Thyroid gland (tissue), 4 donors: ENCODE measurements around the gene DMAC2L. TPM values are rescaled to one million over a fixed set of nuclear protein-coding genes. Genes with fewer than 3 reads are reported as not detected.

Experiments used
- DNase-seq, 2 donors: peaks; one replicate each; pipeline ENCODE4 v3.0.0-alpha.2; 2019
- H3K27ac ChIP-seq, 3 donors: fragments of 200-600 bp; sonication (generic); 1 replicate in 2 of 3; 2 replicates in 1 of 3; pipeline ENCODE4 v1.5.1; 2016 to 2019; ENCODE audit warnings: mild to moderate bottlenecking in 1 of 3, moderate library complexity in 1 of 3
- H3K27me3 ChIP-seq: fragments of 200-600 bp; sonication (generic); one replicate; pipeline ENCODE4 v1.5.1; 2019
- H3K36me3 ChIP-seq, 2 donors: fragments of 200-600 bp; sonication (generic); one replicate each; pipeline ENCODE4 v1.5.1; 2016 to 2019
- H3K4me1 ChIP-seq, 2 donors: fragments of 200-600 bp; sonication (generic); one replicate each; pipeline ENCODE4 v1.5.1; 2017 to 2019
- H3K4me3 ChIP-seq, 3 donors: fragments of 200-600 bp; sonication (generic); replicated peaks in 1 of 3; 1 replicate in 2 of 3; 2 replicates in 1 of 3; pipeline ENCODE4 v1.5.1; 2016; ENCODE audit warnings: mild to moderate bottlenecking in 1 of 3
- H3K9me3 ChIP-seq: fragments of 200-600 bp; sonication (generic); one replicate; pipeline ENCODE4 v1.5.1; 2017
- POLR2A ChIP-seq, 2 donors: fragments of 450-650 bp; IDR thresholded peaks; one replicate each; pipeline ENCODE4 v1.6.1; 2017; ENCODE audit warnings: antibody characterized with exemption in 2 of 2, mild to moderate bottlenecking in 2 of 2, moderate library complexity in 1 of 2
- WGBS, 2 donors: methylation state at CpG; one replicate each; pipeline ENCODE4 v1.1.5; 2017; 5-methylcytosine and 5-hydroxymethylcytosine counted together
- intact Hi-C: fragments of 100-400 bp; cut with DNase I; formaldehyde crosslinking; loops from one replicate; pipeline ENCODE4 v1.15.1; 2023
- total RNA-seq, 4 donors: library from RNA; depleted of rRNA; stranded (reverse); fragments of >200 nt; gene quantifications; one replicate each; pipeline ENCODE4 v1.2.3, GENCODE V29; 2016
- TF ChIP-seq, protein P1 (sequence below), 6 experiments: fragments of 200-600 bp in 3 of 6; fragments of 450-650 bp in 3 of 6; sonication (generic) in 3 of 6; IDR thresholded peaks; one replicate each; pipeline ENCODE4 v1.5.1; 2016 to 2019; ENCODE audit warnings: antibody characterized with exemption in 6 of 6, mild to moderate bottlenecking in 2 of 6, inconsistent platforms in 1 of 6, moderate library complexity in 1 of 6

The DMAC2L gene
- total RNA-seq, 4 donors from 2014 or later, result 15.2 to 44.2 (median 32.8) TPM

GRCh38 chr14:50344116-50344775 is 32.1 kb downstream of the DMAC2L start:
- Histone ChIP-seq H3K4me3 (no peak overlapping the region), H3K36me3 (no peaks in the 10 kb centered on the region), H3K27me3 (no peaks in the 10 kb centered on the region), H3K4me1 (peaks cover 34 to 43% of the 10 kb centered on the region in 2 donors), H3K9me3 (no peaks in the 10 kb centered on the region), H3K27ac (peak overlapping the region; percentile 43 to 71 (median 48))
- intact Hi-C loops, result loop anchor here (10.0 kb wide), 1 partner anchor 51 kb away; the partner anchor contains the start of gene CDKL1
- 93% methylated on average over 7 of the region's 7 CpGs for WGBS, 2 donors
- DNase-seq, result no peak
- TF ChIP-seq, protein P1, sequence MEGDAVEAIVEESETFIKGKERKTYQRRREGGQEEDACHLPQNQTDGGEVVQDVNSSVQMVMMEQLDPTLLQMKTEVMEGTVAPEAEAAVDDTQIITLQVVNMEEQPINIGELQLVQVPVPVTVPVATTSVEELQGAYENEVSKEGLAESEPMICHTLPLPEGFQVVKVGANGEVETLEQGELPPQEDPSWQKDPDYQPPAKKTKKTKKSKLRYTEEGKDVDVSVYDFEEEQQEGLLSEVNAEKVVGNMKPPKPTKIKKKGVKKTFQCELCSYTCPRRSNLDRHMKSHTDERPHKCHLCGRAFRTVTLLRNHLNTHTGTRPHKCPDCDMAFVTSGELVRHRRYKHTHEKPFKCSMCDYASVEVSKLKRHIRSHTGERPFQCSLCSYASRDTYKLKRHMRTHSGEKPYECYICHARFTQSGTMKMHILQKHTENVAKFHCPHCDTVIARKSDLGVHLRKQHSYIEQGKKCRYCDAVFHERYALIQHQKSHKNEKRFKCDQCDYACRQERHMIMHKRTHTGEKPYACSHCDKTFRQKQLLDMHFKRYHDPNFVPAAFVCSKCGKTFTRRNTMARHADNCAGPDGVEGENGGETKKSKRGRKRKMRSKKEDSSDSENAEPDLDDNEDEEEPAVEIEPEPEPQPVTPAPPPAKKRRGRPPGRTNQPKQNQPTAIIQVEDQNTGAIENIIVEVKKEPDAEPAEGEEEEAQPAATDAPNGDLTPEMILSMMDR (IDR thresholded peaks at IDR 0.05), result no peak
- TF ChIP-seq POLR2A (IDR thresholded peaks at IDR 0.05), result no peak

DNA sequence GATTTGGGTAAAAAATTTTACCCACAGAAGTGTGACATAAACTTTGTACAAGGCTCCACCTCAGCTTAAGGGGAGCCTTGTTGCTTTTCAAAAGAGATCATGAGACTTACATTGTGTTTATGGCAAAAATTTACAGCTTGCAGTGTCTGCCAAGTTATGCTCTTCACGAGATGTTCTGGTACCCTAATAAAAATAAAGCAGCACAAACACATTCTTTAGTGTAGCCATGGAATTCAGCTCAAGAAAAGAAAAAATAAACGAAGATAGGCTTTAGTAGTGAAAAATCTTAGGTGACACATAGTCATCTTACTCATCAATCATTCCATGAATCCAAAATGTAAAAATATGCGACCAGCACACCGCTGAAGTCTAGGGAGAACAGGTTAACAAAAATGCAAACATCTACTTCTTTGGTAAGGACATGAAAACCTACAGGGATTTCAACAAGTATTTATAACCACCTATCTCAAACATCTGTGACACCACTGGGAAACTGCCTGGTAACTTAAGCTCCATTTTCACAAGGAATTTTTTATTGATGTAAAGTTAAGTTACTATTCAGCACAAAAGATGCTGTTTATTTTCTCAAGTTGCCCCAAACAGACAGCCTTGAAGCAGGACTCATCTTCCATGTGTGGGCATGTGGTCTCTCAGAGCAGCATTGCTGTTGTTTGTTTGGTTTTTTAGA is 32.9 kb downstream of the DMAC2L start:
- no peak for TF ChIP-seq POLR2A (IDR thresholded peaks at IDR 0.05)
- TF ChIP-seq, protein P1 (IDR thresholded peaks at IDR 0.05), result no peak
- Histone ChIP-seq H3K9me3 (no peaks in the 10 kb centered on the region), H3K27ac (peak overlapping the region; percentile 43 to 71 (median 48)), H3K4me3 (no peak overlapping the region), H3K4me1 (peaks cover 34 to 43% of the 10 kb centered on the region in 2 donors), H3K27me3 (no peaks in the 10 kb centered on the region), H3K36me3 (no peaks in the 10 kb centered on the region)
- 45% methylated on average over 4 of the region's 4 CpGs for WGBS, 2 donors
- DNase-seq, result no peak
- intact Hi-C loops, result loop anchor here (10.0 kb wide), 1 partner anchor 50 kb away; the partner anchor contains the start of gene CDKL1

- DNase-seq, result no peak
- peaks cover 34 to 43% of the 10 kb centered on the region in 2 donors for H3K4me1 ChIP-seq
- WGBS, 2 donors, result 31 to 40% methylated on average over 6 of the region's 6 CpGs
- no peaks in the 10 kb centered on the region for H3K9me3 ChIP-seq
- H3K27ac ChIP-seq, result peak overlapping the region; percentile 48 to 71 (median 55)
- peak in 1 of 2 donors; percentile 21 for TF ChIP-seq POLR2A (IDR thresholded peaks at IDR 0.05)
- TF ChIP-seq, protein P1 (IDR thresholded peaks at IDR 0.05), result no peak
- H3K36me3 ChIP-seq, result no peaks in the 10 kb centered on the region
- no peak overlapping the region for H3K4me3 ChIP-seq
- intact Hi-C loops, result loop anchor here (10.0 kb wide), 1 partner anchor 49 kb away; the partner anchor contains the start of gene CDKL1
- no peaks in the 10 kb centered on the region for H3K27me3 ChIP-seq
Measured at GRCh38 chr14:50345846-50346422, 33.8 kb downstream of the DMAC2L start.

DNA sequence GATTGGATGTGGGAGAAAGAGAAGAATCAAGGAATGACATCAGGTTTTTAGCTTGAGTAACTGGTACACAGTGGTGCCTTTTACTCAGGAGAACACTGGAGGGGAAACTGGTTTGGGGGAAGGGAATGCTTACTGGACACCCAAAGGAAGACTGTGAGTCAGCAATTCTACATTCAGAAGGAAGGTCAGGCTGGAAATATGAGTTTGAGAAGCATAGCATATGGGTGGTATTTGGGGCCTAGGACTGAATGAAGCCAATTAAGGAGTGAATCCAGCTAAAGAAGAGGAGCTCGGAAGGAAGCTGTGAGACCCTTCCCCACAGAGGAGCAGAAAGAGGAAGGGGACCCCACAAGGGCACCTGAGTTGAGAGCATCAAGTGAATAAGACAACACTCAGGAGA is 35.4 kb downstream of the DMAC2L start:
- Histone ChIP-seq H3K27me3 (no peaks in the 10 kb centered on the region), H3K36me3 (no peaks in the 10 kb centered on the region), H3K4me1 (peaks cover 34 to 39% of the 10 kb centered on the region in 2 donors), H3K4me3 (no peak overlapping the region), H3K27ac (peak overlapping the region in 2 of 3 donors; percentile 20 to 63), H3K9me3 (no peaks in the 10 kb centered on the region)
- 0 to 100% methylated on average over 1 of the region's 1 CpG for WGBS, 2 donors
- DNase-seq, result peak; percentile 19 to 22
- intact Hi-C loops, result loop anchor here (10.0 kb wide), 1 partner anchor 47 kb away; the partner anchor contains the start of gene CDKL1
- TF ChIP-seq, protein P1 (IDR thresholded peaks at IDR 0.05), result no peak
- peak in 1 of 2 donors; percentile 23 for TF ChIP-seq POLR2A (IDR thresholded peaks at IDR 0.05)
